ENCODE data around the gene UBALD2. TPM values are rescaled to one million over a fixed set of nuclear protein-coding genes. Genes with fewer than 3 reads are reported as not detected.
A peak's percentile ranks its signal among the peaks of the same experiment; 100 is the strongest.

UBALD2 gene
- total and polyA plus RNA-seq, 2 of the 13 experiments (the other 11 are each of a cell fraction or from before 2014, with no cell fraction given), result 3.3 to 89.7 TPM

GRCh38 chr17:76262732-76263344, 2.3 kb upstream of the UBALD2 start (continued):
- TF ChIP-seq NFKB2 (CRISPR knock-in tag; IDR thresholded peaks at IDR 0.05; ENCODE audit: borderline replicate concordance), result 0 out of 2 replicates have a peak, but pooled peaks have one; percentile 17
- peak; percentile 83 for TF ChIP-seq PRDM15 (CRISPR knock-in tag; IDR thresholded peaks at IDR 0.05)
- 0 out of 2 replicates have a peak, but pooled peaks have one; percentile 20 for TF ChIP-seq RXRB (CRISPR knock-in tag; IDR thresholded peaks at IDR 0.05; ENCODE audit: borderline replicate concordance)
- peak; percentile 32; the same call in 1 of the 2 replicates for TF ChIP-seq ARID4A (CRISPR knock-in tag; IDR thresholded peaks at IDR 0.05; ENCODE audit: borderline replicate concordance)
- no peak for TF ChIP-seq ZNF138 (CRISPR knock-in tag; IDR thresholded peaks at IDR 0.05; ENCODE audit: low read depth)
- TF ChIP-seq HNF4A (CRISPR knock-in tag; IDR thresholded peaks at IDR 0.05), result peak; percentile 4; the same call in 1 of the 2 replicates

Data from HepG2 (cell line).